ENCODE data around the gene ZNF296.
A peak's percentile ranks its signal among the peaks of the same experiment; 100 is the strongest.

ZNF296 gene

DNA sequence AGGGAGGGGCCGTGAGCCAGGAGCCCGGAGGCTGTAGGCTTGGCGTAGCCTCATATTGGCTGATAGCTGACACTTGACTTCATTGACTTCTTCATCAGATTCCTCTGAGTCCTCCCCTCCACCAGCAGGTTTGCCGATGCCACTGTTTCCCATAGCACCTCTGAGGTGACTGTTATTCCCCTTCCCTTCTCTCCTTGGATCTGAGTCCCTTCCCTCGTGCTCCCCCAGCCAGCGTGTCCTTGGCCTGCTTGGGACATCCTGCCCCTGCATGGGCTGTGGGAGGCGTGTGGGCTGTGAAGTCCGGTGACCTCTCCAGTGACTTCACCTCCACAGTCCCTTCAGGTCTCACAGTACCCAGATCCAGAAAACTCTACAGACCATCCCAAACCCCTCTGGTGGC is 25.5 kb upstream of the ZNF296 start:
- TF ChIP-seq, protein P1, sequence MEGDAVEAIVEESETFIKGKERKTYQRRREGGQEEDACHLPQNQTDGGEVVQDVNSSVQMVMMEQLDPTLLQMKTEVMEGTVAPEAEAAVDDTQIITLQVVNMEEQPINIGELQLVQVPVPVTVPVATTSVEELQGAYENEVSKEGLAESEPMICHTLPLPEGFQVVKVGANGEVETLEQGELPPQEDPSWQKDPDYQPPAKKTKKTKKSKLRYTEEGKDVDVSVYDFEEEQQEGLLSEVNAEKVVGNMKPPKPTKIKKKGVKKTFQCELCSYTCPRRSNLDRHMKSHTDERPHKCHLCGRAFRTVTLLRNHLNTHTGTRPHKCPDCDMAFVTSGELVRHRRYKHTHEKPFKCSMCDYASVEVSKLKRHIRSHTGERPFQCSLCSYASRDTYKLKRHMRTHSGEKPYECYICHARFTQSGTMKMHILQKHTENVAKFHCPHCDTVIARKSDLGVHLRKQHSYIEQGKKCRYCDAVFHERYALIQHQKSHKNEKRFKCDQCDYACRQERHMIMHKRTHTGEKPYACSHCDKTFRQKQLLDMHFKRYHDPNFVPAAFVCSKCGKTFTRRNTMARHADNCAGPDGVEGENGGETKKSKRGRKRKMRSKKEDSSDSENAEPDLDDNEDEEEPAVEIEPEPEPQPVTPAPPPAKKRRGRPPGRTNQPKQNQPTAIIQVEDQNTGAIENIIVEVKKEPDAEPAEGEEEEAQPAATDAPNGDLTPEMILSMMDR (IDR thresholded peaks at IDR 0.05; ENCODE audit: low read depth, low read length) = no peak
- no peak overlapping the region for H3K4me3 ChIP-seq (ENCODE audit: low read depth, low read length)

DNA sequence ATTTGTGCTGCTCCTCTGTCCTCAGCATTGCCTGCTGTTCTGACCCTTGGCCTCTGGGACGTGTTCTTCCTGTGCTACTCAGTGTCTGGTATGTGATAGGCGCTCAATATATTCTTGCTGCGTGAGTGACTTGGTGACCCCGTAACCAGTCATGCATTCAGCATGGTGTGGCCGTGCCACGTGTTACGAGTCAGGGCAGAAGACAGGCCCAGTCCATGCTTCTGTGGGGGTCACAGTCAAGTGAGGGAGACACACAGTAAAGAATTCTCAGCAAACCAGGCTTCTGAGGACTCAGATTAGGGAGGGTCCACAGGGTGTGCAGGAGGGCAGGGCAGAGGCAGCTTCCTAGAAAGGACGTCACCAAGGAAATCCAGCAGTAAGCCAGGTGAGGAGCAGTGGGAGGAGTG is 24.6 kb upstream of the ZNF296 start:
- TF ChIP-seq, protein P1 (IDR thresholded peaks at IDR 0.05; ENCODE audit: low read depth, low read length) = no peak
- no peak overlapping the region for H3K4me3 ChIP-seq (ENCODE audit: low read depth, low read length)

DNA sequence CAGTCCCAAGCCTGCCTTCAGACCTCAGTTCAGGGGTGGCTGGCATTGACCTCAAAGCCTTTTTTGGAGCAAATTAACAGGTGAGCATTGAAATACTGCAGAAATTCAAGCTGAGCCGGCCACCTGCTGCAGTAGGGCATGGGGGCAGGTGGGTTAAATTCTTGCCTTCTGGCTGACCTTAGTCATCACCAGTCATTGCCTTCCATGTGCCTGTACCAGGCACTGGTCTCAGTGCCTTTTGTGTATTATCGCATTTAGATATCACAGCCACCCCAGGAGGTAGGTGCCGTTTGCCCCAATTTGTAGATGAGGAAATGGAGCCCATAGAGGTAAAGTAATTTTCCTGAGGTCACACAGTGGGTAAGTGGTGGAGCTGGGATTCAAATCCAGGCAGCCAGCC is 23.9 kb upstream of the ZNF296 start:
- TF ChIP-seq, protein P1 (IDR thresholded peaks at IDR 0.05; ENCODE audit: low read depth, low read length) = no peak
- no peak overlapping the region for H3K4me3 ChIP-seq (ENCODE audit: low read depth, low read length)

DNA sequence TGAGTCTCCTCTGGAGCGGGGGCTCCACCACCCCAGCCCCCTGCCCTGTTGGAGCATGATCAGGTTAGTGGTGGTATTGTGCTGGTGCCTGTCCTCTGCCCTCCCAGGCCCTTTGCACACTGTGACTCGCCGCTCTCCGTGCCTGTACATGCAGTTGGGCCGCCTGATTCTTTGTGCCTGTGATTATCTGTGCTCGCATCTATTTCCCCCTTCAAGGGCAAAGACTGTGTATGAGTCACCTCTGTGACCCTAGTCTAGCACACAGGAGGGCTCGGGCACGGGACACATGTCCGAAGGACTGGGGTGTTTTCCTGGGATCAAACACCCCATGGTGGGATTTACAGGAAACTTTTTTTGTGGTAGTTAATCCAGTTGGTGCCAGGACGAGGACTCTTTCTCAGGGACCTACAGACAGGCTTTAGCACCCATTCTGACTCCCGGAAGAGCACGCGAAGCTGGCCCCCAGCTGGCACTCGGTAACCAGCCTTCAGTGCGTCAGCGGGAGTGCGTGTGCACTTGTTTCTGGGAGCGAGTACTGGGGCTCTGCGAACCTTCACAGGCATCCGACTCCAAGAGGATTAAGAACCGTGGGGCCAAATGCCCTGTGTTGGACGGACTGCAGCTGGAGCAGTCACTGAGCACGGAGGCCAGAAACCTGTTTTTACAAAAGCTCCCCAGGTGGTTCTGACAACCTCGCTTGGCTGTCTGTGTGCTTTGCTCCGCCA is 23.4 kb upstream of the ZNF296 start:
- H3K4me3 ChIP-seq (ENCODE audit: low read depth, low read length) = no peak overlapping the region
- TF ChIP-seq, protein P1 (IDR thresholded peaks at IDR 0.05; ENCODE audit: low read depth, low read length) = no peak

- H3K4me3 ChIP-seq (ENCODE audit: low read depth, low read length) = no peak overlapping the region
- TF ChIP-seq, protein P1 (IDR thresholded peaks at IDR 0.05; ENCODE audit: low read depth, low read length) = no peak
These were observed 22.5 kb upstream of the ZNF296 start for GRCh38 chr19:45098521-45099466.

DNA sequence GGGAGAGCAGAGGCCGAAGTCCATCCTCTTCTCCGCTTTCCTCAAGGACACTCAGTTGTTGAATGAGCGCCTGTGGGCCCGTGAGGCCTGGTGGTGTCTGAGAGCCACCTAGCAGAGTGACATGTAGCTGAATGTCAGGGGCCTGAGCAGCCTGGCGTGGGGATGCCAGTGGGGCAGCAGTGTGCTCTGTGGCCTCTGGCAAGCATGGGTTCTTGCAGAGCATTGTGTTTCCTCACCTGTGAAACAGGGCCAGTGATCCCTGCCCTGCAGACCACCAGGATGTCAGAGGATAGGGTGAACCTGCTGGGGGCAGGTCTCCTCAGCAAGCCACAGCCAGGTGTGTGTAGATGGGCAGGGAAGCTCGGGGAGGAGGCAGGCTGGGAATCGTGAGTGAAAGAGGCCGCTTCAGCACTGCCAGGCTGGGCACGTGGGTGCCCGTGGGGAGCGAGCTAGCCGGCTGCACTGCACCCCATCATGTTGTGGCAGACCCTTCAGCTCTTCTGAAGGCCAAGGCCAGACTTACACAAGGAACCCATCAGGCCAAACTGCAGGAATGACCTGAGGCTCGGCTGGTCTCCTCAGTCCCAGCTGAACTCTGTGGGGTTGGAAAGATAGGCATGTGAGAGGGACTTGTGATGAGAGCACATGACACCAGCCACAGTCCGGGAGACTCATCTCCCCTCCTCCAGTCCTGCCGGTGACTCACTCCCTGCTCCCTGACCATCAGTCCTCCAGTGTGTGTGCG is 21.7 kb upstream of the ZNF296 start:
- TF ChIP-seq, protein P1 (IDR thresholded peaks at IDR 0.05; ENCODE audit: low read depth, low read length) = no peak
- H3K4me3 ChIP-seq (ENCODE audit: low read depth, low read length) = 0 out of 2 replicates have a peak overlapping the region, but pooled peaks have one; percentile 4

All from WI38 (cell line).